Mesendoderm (in vitro differentiated cells): ENCODE data around the gene RTBDN.

Experiments used
- DNase-seq: peaks from one replicate; pipeline ENCODE4 v3.0.0; 2013
- H2AK5ac ChIP-seq: 2 replicates; pipeline ENCODE4 v1.6.1; 2013; ENCODE audit warnings: low read length, inconsistent platforms
- H2BK120ac ChIP-seq: 2 replicates; pipeline ENCODE4 v1.6.1; 2013; ENCODE audit warnings: low read depth, mild to moderate bottlenecking, low read length, moderate library complexity, mixed read lengths
- H2BK15ac ChIP-seq: replicated peaks from 2 replicates; pipeline ENCODE4 v1.6.1; 2013; ENCODE audit warnings: low read depth, mild to moderate bottlenecking, moderate library complexity
- H2BK5ac ChIP-seq: 2 replicates; pipeline ENCODE4 v1.6.1; 2013; ENCODE audit warnings: low read length, inconsistent platforms
- H3K18ac ChIP-seq: 2 replicates; pipeline ENCODE4 v1.6.1; 2013; ENCODE audit warnings: mild to moderate bottlenecking, low read length, mixed read lengths
- H3K23ac ChIP-seq: one replicate; pipeline ENCODE4 v1.6.1; 2013; ENCODE audit warnings: low read length
- H3K27ac ChIP-seq: 2 replicates; pipeline ENCODE4 v1.5.1; 2013; ENCODE audit warnings: low read depth, mild to moderate bottlenecking, inconsistent platforms, low read length, moderate library complexity
- H3K27me3 ChIP-seq: 2 replicates; pipeline ENCODE4 v1.6.1; 2013; ENCODE audit warnings: low read length, control low read depth, mild to moderate bottlenecking, inconsistent platforms; ENCODE audit not compliant: insufficient read depth, poor library complexity
- H3K36me3 ChIP-seq: 2 replicates; pipeline ENCODE4 v1.6.1; 2013; ENCODE audit warnings: low read length, inconsistent platforms; ENCODE audit not compliant: control insufficient read depth, insufficient read depth
- H3K4ac ChIP-seq: one replicate; pipeline ENCODE4 v1.6.1; 2013; ENCODE audit warnings: low read depth, mild to moderate bottlenecking, low read length, moderate library complexity
- H3K4me1 ChIP-seq: 2 replicates; pipeline ENCODE4 v1.6.1; 2013; ENCODE audit warnings: low read depth, low read length, inconsistent platforms; ENCODE audit not compliant: control insufficient read depth
- H3K4me2 ChIP-seq: 2 replicates; pipeline ENCODE4 v1.6.1; 2013; ENCODE audit warnings: low read length
- H3K4me3 ChIP-seq: 2 replicates; pipeline ENCODE4 v1.5.1; 2013; ENCODE audit warnings: mild to moderate bottlenecking, low read length
- H3K56ac ChIP-seq: one replicate; pipeline ENCODE4 v1.6.1; 2013; ENCODE audit warnings: low read length
- H3K79me1 ChIP-seq: 2 replicates; pipeline ENCODE4 v1.6.1; 2013; ENCODE audit warnings: low read length, inconsistent platforms
- H3K79me2 ChIP-seq: 2 replicates; pipeline ENCODE4 v1.6.1; 2013; ENCODE audit warnings: mild to moderate bottlenecking, low read length; ENCODE audit not compliant: control insufficient read depth, insufficient read depth
- H3K9ac ChIP-seq: 2 replicates; pipeline ENCODE4 v1.6.1; 2013; ENCODE audit warnings: low read length, inconsistent platforms
- H4K5ac ChIP-seq: one replicate; pipeline ENCODE4 v1.6.1; 2013; ENCODE audit warnings: low read length
- H4K8ac ChIP-seq: one replicate; pipeline ENCODE4 v1.6.1; 2013; ENCODE audit warnings: low read depth, mild to moderate bottlenecking, control low read depth, low read length, moderate library complexity
- WGBS: extraction: QIAGEN DNeasy Blood & Tissue Kit; methylation state at CpG from one replicate; pipeline ENCODE4 v1.1.7; 2013; ENCODE audit warnings: low lambda C conversion rate, missing lambda C conversion rate; ENCODE audit not compliant: insufficient coverage; ENCODE audit errors: extremely low coverage; 5-methylcytosine and 5-hydroxymethylcytosine counted together

The RTBDN gene

GRCh38 chr19:12793290-12794195 is 40.8 kb downstream of the RTBDN start:
- no peaks in the 10 kb centered on the region for H3K27me3 ChIP-seq
- no peaks in the 10 kb centered on the region for H3K36me3 ChIP-seq
- H3K4me3 ChIP-seq, result peak overlapping the region; percentile 34
- peak overlapping the region; percentile 73 for H3K18ac ChIP-seq
- WGBS, result no CpG with 5 or more reads among the region's 81 CpGs
- H3K23ac ChIP-seq, result no peak overlapping the region
- peak; percentile 96 for DNase-seq
- peak overlapping the region; percentile 73 for H3K4me2 ChIP-seq
- H2BK15ac ChIP-seq, result no peak overlapping the region
- peaks cover 17% of the 10 kb centered on the region for H3K4me1 ChIP-seq
- peak overlapping the region; percentile 86 for H3K9ac ChIP-seq
- H4K5ac ChIP-seq, result no peak overlapping the region
- H2BK120ac ChIP-seq, result no peak overlapping the region
- H2AK5ac ChIP-seq, result no peak overlapping the region
- no peak overlapping the region for H4K8ac ChIP-seq
- peaks cover 1% of the 10 kb centered on the region for H3K79me2 ChIP-seq
- no peak overlapping the region for H3K27ac ChIP-seq
- H2BK5ac ChIP-seq, result no peak overlapping the region
- H3K4ac ChIP-seq, result no peak overlapping the region
- peaks cover 2% of the 10 kb centered on the region for H3K79me1 ChIP-seq
- H3K56ac ChIP-seq, result peak overlapping the region; percentile 93

DNA sequence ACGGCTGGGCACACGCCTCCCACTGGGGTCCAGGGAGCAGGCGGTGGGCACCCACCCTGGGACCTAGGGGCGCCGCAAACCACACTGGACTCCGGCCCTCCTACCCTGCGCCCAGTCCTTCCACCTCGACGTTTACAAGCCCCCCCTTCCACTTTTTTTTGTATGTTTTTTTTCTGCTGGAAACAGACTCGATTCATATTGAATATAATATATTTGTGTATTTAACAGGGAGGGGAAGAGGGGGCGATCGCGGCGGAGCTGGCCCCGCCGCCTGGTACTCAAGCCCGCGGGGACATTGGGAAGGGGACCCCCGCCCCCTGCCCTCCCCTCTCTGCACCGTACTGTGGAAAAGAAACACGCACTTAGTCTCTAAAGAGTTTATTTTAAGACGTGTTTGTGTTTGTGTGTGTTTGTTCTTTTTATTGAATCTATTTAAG is 41.5 kb downstream of the RTBDN start:
- peak overlapping the region; percentile 97 for H3K4me2 ChIP-seq
- H3K79me1 ChIP-seq, result peaks cover 2% of the 10 kb centered on the region
- H2BK5ac ChIP-seq, result no peak overlapping the region
- H3K4me3 ChIP-seq, result peak overlapping the region; percentile 56
- H2AK5ac ChIP-seq, result no peak overlapping the region
- no peak overlapping the region for H2BK15ac ChIP-seq
- peaks cover 20% of the 10 kb centered on the region for H3K4me1 ChIP-seq
- peak overlapping the region; percentile 93 for H3K56ac ChIP-seq
- H3K36me3 ChIP-seq, result no peaks in the 10 kb centered on the region
- DNase-seq, result no peak
- no peak overlapping the region for H4K8ac ChIP-seq
- no CpG with 5 or more reads among the region's 22 CpGs for WGBS
- H4K5ac ChIP-seq, result no peak overlapping the region
- no peak overlapping the region for H3K27ac ChIP-seq
- peaks cover 1% of the 10 kb centered on the region for H3K79me2 ChIP-seq
- H3K27me3 ChIP-seq, result no peaks in the 10 kb centered on the region
- no peak overlapping the region for H3K4ac ChIP-seq
- H2BK120ac ChIP-seq, result no peak overlapping the region
- H3K23ac ChIP-seq, result peak overlapping the region; percentile 98
- no peak overlapping the region for H3K18ac ChIP-seq
- peak overlapping the region; percentile 86 for H3K9ac ChIP-seq

DNA sequence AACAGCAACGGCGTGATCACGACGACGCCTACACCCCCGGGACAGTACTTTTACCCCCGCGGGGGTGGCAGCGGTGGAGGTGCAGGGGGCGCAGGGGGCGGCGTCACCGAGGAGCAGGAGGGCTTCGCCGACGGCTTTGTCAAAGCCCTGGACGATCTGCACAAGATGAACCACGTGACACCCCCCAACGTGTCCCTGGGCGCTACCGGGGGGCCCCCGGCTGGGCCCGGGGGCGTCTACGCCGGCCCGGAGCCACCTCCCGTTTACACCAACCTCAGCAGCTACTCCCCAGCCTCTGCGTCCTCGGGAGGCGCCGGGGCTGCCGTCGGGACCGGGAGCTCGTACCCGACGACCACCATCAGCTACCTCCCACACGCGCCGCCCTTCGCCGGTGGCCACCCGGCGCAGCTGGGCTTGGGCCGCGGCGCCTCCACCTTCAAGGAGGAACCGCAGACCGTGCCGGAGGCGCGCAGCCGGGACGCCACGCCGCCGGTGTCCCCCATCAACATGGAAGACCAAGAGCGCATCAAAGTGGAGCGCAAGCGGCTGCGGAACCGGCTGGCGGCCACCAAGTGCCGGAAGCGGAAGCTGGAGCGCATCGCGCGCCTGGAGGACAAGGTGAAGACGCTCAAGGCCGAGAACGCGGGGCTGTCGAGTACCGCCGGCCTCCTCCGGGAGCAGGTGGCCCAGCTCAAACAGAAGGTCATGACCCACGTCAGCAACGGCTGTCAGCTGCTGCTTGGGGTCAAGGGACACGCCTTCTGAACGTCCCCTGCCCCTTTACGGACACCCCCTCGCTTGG is 42.1 kb downstream of the RTBDN start:
- Histone ChIP-seq H2BK120ac (no peak overlapping the region), H3K9ac (peak overlapping the region; percentile 86), H3K79me2 (peaks cover 1% of the 10 kb centered on the region), H3K4me3 (peak overlapping the region; percentile 56), H4K5ac (no peak overlapping the region), H2BK5ac (no peak overlapping the region), H3K56ac (peak overlapping the region; percentile 93), H3K36me3 (no peaks in the 10 kb centered on the region), H3K4me2 (peak overlapping the region; percentile 97), H3K4me1 (peaks cover 20% of the 10 kb centered on the region), H3K4ac (no peak overlapping the region), H3K18ac (peak overlapping the region; percentile 30), H3K27ac (no peak overlapping the region), H2AK5ac (no peak overlapping the region), H4K8ac (no peak overlapping the region), H3K23ac (peak overlapping the region; percentile 98), H2BK15ac (no peak overlapping the region), H3K79me1 (peaks cover 2% of the 10 kb centered on the region), H3K27me3 (no peaks in the 10 kb centered on the region)
- DNase-seq, result peak; percentile 84
- no CpG with 5 or more reads among the region's 84 CpGs for WGBS

- Histone ChIP-seq H3K79me2 (peaks cover 1% of the 10 kb centered on the region), H3K27ac (peak within 1 kb of the TSS; percentile 69)
These were observed 42.9 kb downstream of the RTBDN start, which contains the start of gene JUNB for GRCh38 chr19:12791345-12792050. Gene JUNB, plus strand, starts transcription at chr19:12791486. Its CDS starts 286 bp downstream, at chr19:12791772.

DNA sequence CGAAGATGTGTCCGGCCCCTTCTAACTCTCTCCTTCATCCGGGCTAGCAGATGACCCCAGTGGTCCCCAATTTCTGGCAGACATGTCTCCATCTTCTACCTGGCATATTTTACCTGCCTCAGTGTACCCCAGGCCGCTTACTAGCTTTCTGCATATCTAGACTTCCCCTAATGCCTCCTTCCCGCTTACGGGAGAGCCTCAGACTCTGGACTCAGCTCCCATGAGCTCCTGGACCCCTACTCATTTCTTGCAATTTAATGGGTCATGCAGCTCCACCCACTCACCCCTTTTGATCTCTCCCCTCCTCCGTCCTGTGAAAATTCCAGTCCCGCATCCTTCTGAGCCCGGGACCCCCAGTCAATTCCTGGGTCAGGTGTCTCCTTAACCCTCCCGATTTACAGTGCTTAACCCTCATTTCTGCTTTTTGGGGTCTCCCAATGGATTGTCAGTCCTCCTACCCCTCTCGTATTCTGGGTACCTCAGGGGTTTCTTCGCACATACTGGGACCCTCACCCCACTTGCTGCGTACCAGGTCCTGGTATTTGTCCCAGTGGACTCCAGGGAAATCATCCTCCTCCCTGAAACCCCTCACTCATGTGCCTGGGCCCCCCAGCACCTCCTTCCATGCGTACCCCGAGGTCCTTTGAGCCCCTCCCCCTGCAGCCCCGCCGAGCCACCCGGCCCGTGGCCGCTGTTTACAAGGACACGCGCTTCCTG is 43.6 kb downstream of the RTBDN start:
- H3K9ac ChIP-seq, result peak overlapping the region; percentile 73
- H3K27ac ChIP-seq, result peak overlapping the region; percentile 69
- H4K8ac ChIP-seq, result no peak overlapping the region
- no peak overlapping the region for H3K18ac ChIP-seq
- H3K4me1 ChIP-seq, result peaks cover 17% of the 10 kb centered on the region
- H3K36me3 ChIP-seq, result no peaks in the 10 kb centered on the region
- no CpG with 5 or more reads among the region's 22 CpGs for WGBS
- H3K79me2 ChIP-seq, result peaks cover 1% of the 10 kb centered on the region
- no peaks in the 10 kb centered on the region for H3K27me3 ChIP-seq
- H2BK120ac ChIP-seq, result no peak overlapping the region
- H4K5ac ChIP-seq, result no peak overlapping the region
- H2BK5ac ChIP-seq, result no peak overlapping the region
- no peak for DNase-seq
- no peak overlapping the region for H2BK15ac ChIP-seq
- H3K4me2 ChIP-seq, result peak overlapping the region; percentile 67
- H3K4me3 ChIP-seq, result no peak overlapping the region
- H3K56ac ChIP-seq, result peak overlapping the region; percentile 84
- no peak overlapping the region for H3K4ac ChIP-seq
- no peak overlapping the region for H2AK5ac ChIP-seq
- peak overlapping the region; percentile 24 for H3K23ac ChIP-seq
- H3K79me1 ChIP-seq, result peaks cover 2% of the 10 kb centered on the region

More at GRCh38 chr19:12791345-12792050, 42.9 kb downstream of the RTBDN start, which contains the start of gene JUNB:
- Histone ChIP-seq H3K4ac (no peak within 1 kb of the TSS), H3K18ac (peak within 1 kb of the TSS; percentile 30), H4K8ac (no peak within 1 kb of the TSS), H4K5ac (no peak within 1 kb of the TSS), H3K4me2 (peak within 1 kb of the TSS; percentile 97), H3K79me1 (peaks cover 2% of the 10 kb centered on the region), H2BK120ac (no peak within 1 kb of the TSS), H2AK5ac (no peak within 1 kb of the TSS), H3K4me1 (peaks cover 20% of the 10 kb centered on the region), H3K56ac (peak within 1 kb of the TSS; percentile 93), H3K27me3 (no peaks in the 10 kb centered on the region), H3K36me3 (no peaks in the 10 kb centered on the region), H3K23ac (peak within 1 kb of the TSS; percentile 80), H2BK15ac (no peak within 1 kb of the TSS), H2BK5ac (no peak within 1 kb of the TSS), H3K4me3 (peak within 1 kb of the TSS; percentile 56), H3K9ac (peak within 1 kb of the TSS; percentile 86)
- no CpG with 5 or more reads among the region's 73 CpGs for WGBS
- DNase-seq, result peak; percentile 93
